ENCODE measurements around the gene ITGA11.

DNA sequence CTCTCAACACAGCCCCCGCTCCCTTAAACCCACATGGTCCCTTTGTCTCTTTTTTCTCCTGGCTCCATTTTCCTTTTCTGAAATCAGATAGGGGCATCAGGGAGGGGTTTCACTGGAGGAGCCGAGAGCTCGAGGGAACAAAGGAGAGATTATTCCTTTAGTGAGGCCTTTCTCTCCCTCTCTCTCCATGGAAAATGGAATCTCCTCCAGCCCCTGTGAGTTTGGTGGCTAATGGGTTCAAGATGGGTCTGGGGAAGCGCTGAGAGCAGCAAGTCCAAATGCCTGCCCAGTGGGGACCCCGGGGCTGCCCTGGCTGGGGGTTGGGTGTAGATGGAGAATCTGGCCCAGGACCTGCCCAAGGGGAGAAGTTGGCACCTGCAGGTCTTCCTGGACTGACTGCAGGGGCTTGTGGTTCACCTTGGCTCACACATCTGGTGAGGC is 56.8 kb downstream of the ITGA11 start:
- no peak for TF ChIP-seq POLR2A (IDR thresholded peaks at IDR 0.05)
- TF ChIP-seq, protein P1, sequence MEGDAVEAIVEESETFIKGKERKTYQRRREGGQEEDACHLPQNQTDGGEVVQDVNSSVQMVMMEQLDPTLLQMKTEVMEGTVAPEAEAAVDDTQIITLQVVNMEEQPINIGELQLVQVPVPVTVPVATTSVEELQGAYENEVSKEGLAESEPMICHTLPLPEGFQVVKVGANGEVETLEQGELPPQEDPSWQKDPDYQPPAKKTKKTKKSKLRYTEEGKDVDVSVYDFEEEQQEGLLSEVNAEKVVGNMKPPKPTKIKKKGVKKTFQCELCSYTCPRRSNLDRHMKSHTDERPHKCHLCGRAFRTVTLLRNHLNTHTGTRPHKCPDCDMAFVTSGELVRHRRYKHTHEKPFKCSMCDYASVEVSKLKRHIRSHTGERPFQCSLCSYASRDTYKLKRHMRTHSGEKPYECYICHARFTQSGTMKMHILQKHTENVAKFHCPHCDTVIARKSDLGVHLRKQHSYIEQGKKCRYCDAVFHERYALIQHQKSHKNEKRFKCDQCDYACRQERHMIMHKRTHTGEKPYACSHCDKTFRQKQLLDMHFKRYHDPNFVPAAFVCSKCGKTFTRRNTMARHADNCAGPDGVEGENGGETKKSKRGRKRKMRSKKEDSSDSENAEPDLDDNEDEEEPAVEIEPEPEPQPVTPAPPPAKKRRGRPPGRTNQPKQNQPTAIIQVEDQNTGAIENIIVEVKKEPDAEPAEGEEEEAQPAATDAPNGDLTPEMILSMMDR (IDR thresholded peaks at IDR 0.05) = no peak

Measured in ovary (tissue), 3 donors.